RWPE1 (cell line): ENCODE results near the gene BCAS2.
A peak's percentile ranks its signal among the peaks of the same experiment; 100 is the strongest.

Source experiments
- CTCF ChIA-PET: fragments of 350-600 bp; sonication (Branson Sonifier 250); formaldehyde crosslinking; extraction: SDS; loops from one replicate; lab custom pipeline; 2021; lab: Yijun Ruan, JAX
- POLR2A ChIA-PET: fragments of 400-600 bp; formaldehyde crosslinking; extraction: SDS; loops from one replicate; lab custom pipeline; 2020; ENCODE audit warnings: antibody characterized with exemption; ENCODE audit not compliant: low non-redundant PET; lab: Yijun Ruan, JAX
- DNase-seq: peaks from one replicate; pipeline ENCODE4 v3.0.0; 2012; ENCODE audit warnings: low spot score
- H3K27ac ChIP-seq: fragments of 450-650 bp; 2 replicates; pipeline ENCODE4 v1.5.1; 2017
- TF ChIP-seq, protein P1 (sequence below): fragments of 450-650 bp; conservative IDR thresholded peaks from 2 replicates; pipeline ENCODE4 v1.5.1; 2017; ENCODE audit warnings: low read depth, mild to moderate bottlenecking

Gene BCAS2

GRCh38 chr1:114581335-114582287 is at the start of gene BCAS2:
BCAS2 (minus strand) TSS chr1:114581615; CDS start chr1:114581591, 24 bp downstream.
- peak; percentile 94 for DNase-seq
- TF ChIP-seq, protein P1, sequence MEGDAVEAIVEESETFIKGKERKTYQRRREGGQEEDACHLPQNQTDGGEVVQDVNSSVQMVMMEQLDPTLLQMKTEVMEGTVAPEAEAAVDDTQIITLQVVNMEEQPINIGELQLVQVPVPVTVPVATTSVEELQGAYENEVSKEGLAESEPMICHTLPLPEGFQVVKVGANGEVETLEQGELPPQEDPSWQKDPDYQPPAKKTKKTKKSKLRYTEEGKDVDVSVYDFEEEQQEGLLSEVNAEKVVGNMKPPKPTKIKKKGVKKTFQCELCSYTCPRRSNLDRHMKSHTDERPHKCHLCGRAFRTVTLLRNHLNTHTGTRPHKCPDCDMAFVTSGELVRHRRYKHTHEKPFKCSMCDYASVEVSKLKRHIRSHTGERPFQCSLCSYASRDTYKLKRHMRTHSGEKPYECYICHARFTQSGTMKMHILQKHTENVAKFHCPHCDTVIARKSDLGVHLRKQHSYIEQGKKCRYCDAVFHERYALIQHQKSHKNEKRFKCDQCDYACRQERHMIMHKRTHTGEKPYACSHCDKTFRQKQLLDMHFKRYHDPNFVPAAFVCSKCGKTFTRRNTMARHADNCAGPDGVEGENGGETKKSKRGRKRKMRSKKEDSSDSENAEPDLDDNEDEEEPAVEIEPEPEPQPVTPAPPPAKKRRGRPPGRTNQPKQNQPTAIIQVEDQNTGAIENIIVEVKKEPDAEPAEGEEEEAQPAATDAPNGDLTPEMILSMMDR = no peak
- CTCF ChIA-PET = interaction anchor here (0.6 to 0.9 kb wide), 3 partner anchors 39 to 89 kb away, joined by 3 to 4 read pairs (median 3); no protein-coding TSS in a partner anchor
- POLR2A ChIA-PET = no interaction called here
- H3K27ac ChIP-seq = peak within 1 kb of the TSS; percentile 68

DNA sequence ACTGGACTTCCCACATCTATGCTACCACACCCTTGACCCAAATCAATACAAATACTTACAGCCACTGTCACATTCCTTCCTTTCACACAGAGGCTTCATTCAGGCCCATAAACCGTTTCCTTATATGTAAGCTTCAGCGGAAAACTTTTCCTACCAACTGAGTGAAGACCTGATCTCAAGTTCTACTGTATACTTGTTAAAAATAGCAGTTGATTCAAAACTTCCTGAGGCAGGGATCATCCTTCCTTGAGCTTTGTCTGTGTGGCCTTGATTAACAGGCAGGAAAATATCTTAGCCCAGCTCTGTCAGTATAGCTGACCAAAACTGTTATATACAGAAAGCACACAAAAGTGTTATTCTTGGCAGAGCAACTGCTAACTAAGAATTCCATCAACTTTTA is 45.7 kb upstream of the BCAS2 start:
- TF ChIP-seq, protein P1 = no peak
- ChIA-PET POLR2A (no interaction called here), CTCF (no interaction called here)
- no peak for DNase-seq
- H3K27ac ChIP-seq = no peak overlapping the region

GRCh38 chr1:114623364-114623763 is 41.9 kb upstream of the BCAS2 start:
- POLR2A ChIA-PET = no interaction called here
- TF ChIP-seq, protein P1 = no peak

GRCh38 chr1:114620419-114620818 is 39.0 kb upstream of the BCAS2 start:
- DNase-seq = no peak
- no peak overlapping the region for H3K27ac ChIP-seq
- TF ChIP-seq, protein P1 = no peak; the same call in 1 of the 2 replicates
- ChIA-PET POLR2A (no interaction called here), CTCF (interaction anchor here (0.6 to 0.7 kb wide), 3 partner anchors 40 to 1171 kb away, joined by 3 to 4 read pairs (median 3); no protein-coding TSS in a partner anchor)

More at GRCh38 chr1:114623364-114623763, 41.9 kb upstream of the BCAS2 start:
- no peak for DNase-seq
- CTCF ChIA-PET = no interaction called here
- no peak overlapping the region for H3K27ac ChIP-seq

DNA sequence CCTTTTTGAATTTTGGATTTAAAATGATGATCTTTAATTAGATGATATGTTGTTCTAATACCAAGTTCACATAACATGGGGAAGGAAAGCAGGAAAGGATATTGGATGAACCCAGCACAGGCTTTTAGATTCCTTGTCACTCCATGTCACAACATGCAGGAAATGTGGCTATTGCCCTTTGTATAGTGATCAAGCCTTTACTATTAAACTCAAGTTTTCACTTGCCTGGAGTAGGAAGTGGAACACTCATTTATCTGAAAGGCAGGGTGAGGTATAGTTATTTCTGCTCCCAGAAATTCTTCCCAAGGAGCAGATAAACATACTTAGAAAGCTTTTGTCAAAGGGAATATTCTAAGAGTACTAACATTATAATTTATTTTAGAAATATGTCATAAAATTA is 37.2 kb upstream of the BCAS2 start:
- TF ChIP-seq, protein P1 = no peak
- ChIA-PET POLR2A (no interaction called here), CTCF (interaction anchor here (0.6 kb wide), 2 partner anchors 28 to 52 kb away, joined by 3 read pairs; no protein-coding TSS in a partner anchor)
- no peak overlapping the region for H3K27ac ChIP-seq
- peak; percentile 26 for DNase-seq

- peak overlapping the region; percentile 88 for H3K27ac ChIP-seq
- TF ChIP-seq, protein P1 = no peak
- ChIA-PET POLR2A (interaction anchor here (0.8 to 1.0 kb wide), 2 partner anchors 14 to 59 kb away, joined by 4 to 6 read pairs; no protein-coding TSS in a partner anchor), CTCF (interaction anchor here (0.5 to 0.6 kb wide), 2 partner anchors 384 to 761 kb away, joined by 3 read pairs; no protein-coding TSS in a partner anchor)
- DNase-seq = peak; percentile 87
These were observed 29.3 kb upstream of the BCAS2 start for GRCh38 chr1:114610546-114611245.
